HL-60/S4 treated with phorbol 12-myristate 13-acetate at 8.2 ng/mL for 4 days and 3 days (cell line): ENCODE measurements around the gene STK40.

Experiments
- in situ Hi-C: fragments of 300-500 bp; cut with MboI; formaldehyde crosslinking; loops from 2 replicates; pipeline ENCODE4 v1.15.0; 2022; ENCODE audit warnings: low sequenced_read_pairs

Gene STK40

GRCh38 chr1:36380782-36381181 is 4.9 kb downstream of the STK40 start:
- in situ Hi-C loops: no loop called here

DNA sequence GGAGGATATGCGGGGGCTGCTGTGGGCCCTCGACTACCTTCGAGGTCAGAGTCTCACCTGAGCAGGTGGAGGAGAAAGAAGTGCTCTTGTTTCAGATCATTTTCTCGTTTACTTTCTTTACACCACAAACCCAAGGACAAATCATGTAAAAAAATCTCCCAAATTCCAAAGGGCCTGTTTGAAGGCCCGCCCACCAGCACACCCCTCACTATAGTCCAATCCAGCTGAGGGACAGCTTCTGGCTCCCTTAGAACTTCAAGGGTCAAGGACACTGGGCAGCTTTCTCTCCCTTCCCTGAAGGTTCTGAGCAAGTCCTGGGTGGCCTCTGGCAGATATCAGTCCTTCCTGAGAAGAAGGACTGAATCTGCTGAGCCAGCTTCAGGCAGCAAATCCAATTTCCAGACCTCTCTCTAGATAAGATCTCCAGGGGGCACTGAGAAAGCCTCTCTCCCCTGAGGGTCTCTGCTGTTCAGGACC is 5.5 kb downstream of the STK40 start:
- in situ Hi-C loops: no loop called here

DNA sequence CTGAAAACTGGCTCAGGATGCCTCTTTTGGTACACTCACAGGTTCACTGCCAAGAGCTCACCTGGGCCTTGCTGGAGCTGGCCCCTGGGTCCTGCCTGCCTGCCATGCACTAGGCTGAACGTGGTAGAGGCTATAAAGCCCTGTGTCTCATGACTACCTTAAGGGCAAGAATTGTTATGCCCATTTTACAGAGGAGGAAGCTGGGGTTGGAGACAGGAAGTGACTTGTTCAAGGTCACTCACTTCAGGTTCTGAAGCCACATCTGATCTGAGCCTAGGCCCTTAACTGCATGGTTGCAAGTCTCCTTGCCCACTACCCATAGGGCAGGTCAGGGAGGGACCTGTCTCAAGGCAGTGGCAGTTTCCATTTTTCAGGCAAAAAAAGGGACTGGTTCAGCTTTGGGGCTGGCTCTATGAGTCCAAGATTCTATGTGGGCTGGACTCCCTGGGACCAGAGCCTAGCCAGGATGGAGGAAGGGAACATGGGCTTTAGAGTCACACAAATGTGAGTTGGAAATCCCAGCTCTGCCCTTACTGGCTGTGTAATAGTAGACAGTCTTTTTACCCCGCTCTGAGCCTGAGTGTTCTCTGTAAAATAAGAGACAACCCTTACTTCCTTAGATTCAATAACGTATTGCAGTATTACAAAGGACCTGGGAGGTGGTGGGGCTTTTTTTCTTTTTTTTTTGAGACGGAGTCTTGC is 7.8 kb downstream of the STK40 start:
- in situ Hi-C loops: no loop called here

- in situ Hi-C loops: no loop called here
Observed at GRCh38 chr1:36372617-36373016, 13.1 kb downstream of the STK40 start.

DNA sequence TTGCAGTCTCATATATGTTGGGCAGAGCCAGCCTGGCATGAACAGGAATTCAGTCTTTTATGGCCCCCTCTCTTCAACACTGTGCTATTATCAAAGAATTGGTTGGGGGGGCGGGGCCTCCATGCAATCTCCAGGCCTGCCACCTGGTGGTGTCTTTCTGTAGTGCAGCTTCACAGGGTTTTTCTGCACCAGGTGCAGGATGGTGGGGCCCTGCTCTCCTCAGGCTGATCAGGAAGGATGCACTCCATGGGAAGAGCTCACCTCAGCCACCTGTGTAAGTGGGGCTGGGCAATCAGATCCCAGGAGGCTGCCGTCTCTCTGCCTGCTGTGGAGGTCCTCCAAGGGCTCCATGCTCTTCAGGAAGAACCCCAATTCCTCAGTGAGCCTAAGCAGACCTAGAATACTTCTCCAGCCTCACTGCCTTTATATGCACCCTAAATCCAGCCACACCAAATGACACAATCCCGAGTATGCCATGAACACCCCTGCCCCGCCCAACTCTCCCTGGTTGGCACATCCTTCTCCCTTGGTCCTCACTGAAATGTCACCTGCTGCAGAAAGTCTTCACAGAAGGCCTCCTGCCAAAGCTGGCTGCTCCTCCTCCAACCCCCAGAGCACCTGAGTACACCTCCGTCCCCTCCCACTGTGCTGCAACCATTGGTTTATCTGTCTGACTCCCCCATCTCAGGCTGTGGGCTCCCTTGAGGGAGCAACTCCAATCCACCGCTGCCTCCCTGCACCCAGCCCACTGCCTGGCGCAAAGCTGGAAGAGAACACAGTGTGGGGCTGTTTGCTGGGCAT is 16.5 kb downstream of the STK40 start:
- in situ Hi-C loops: no loop called here

GRCh38 chr1:36367798-36368197 is 17.9 kb downstream of the STK40 start:
- in situ Hi-C loops: no loop called here

DNA sequence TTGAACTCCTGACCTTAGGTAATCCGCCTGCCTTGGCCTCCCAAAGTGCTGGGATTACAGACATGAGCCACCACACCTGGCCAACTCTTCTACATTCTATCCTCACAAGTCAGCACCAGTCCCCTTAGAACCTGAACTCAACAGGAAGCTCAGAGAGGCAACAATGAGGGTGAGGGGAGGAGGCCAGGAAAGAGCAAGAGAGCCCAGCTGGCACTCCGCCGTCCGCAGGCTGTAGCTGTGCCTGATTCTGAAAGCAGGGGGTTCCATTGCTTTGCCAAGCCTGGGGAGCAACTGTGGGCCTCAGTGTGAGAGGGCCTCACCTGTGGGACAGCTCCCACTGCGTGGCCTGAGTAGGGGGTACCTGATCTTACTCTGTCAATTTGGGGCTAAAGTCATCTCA is 18.7 kb downstream of the STK40 start:
- in situ Hi-C loops: no loop called here

DNA sequence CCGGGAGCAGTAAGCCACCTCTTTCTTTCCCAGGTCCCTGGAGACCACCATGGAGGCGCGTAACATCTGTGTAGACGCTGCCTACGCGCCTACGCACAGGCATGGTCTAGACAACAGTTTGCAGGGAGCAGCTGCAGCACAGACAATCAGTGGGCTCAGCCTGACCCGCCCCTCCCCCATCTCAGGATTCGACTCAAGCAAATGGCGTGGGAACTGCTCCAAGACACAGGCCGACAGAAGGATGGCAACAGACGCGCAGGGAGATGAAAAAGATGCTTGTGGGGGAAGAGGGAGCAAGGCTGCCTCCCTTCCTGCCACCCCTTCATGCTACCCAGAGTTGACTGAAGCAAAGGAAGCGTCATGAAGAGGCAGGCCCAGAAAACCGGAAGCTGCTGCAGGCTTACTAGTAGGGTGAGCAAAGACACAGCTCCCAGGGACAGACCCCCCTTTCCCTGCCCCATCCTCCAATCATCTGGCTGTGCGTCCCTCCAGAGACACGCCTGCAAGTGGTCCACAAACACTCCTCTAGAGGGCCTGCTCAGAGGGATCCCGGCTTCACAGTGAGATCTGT is 19.5 kb downstream of the STK40 start:
- in situ Hi-C loops: no loop called here

- in situ Hi-C loops: no loop called here
Observed at GRCh38 chr1:36365381-36365780, 20.3 kb downstream of the STK40 start.

DNA sequence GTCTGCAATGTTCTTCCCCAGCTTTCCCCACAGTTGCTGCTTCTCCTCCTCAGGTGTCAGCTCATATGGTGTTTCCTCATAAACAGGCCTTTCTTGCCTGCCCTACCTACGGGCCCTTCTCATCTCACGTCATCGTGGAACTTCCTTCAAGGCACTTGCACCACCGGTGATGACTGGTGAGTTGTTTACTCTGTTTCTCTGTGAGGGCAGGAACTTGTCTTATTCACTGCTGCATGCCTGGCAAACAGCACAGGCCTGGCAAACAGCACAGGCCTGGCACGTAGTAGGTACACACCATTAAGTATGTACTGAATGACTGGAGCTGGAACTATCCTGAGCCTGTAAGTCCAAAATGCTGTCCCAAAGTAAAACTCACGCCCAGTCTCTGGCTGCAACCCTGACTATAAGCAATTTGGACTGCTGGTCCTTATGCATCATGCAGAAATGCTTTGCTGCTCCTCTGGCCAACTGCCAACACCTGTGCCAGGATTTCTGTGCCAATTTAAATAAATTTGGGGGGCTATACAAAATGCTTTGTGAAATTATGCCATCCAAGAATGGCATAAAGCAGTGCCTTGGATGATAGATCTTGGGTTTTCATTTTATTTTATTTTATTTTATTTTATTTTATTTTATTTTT is 25.7 kb downstream of the STK40 start:
- in situ Hi-C loops: no loop called here

GRCh38 chr1:36359383-36359782 is 26.3 kb downstream of the STK40 start:
- in situ Hi-C loops: no loop called here

GRCh38 chr1:36358514-36359084 is 27.1 kb downstream of the STK40 start:
- in situ Hi-C loops: no loop called here

DNA sequence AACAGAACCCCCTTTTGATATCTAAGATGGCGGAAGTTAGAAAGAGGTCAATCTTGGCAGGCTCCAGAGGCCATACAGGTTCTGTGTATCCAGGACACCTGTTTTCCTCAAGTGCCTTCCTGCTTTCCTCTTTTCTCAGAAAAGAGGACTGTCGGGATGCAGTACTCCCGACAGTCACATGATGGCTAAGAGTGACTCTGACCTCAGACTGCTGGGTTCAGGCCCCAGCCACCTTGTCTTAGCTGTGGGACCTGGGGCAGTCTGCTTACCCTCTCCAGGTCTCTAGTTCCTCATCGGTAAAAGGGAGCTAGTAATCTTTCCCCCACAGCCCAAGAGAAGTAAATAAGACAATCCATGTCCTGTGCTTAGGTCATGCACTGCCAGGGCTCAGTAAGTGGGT is 29.9 kb downstream of the STK40 start:
- in situ Hi-C loops: no loop called here

- in situ Hi-C loops: no loop called here
Observed at GRCh38 chr1:36354486-36354885, 31.2 kb downstream of the STK40 start.

- in situ Hi-C loops: no loop called here
Observed at GRCh38 chr1:36352910-36353878, 32.5 kb downstream of the STK40 start.

GRCh38 chr1:36352125-36352909 is 33.4 kb downstream of the STK40 start:
- in situ Hi-C loops: no loop called here

DNA sequence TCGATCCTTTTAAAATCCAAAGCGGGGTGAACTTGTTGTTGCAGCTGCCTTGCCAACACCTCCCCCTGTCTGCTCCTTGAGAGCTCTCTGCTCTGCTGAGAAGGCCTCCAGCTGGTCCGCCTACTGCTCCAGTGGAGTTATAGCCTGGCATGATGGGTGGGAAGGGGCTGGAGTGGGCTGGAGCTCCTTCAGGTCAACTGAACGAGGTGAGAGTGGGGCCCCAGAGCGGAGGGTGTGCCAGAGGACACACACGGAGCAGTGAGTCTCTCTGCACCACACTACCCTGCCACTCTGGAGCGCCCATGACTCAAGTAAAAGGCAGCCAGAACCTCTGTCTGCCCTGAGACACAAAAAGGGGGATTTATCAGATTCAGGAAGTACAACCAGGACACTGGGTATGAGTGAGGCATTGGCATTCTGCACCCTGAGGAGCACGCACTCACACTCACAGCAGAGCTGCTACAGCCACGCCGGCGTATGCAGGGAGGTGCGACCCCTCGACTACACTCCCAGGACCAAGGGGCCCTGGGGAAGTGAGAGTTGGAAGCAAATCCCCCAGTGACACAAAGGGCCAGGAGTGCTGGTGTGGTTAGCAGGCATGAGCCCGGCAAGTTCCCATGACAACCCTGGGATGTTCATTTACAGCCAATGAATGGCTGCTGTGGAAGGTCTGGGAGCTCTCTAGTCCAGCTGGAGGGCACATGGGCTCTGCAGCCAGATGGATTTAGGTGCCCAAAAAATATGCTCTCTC is 34.3 kb downstream of the STK40 start:
- in situ Hi-C loops: no loop called here

GRCh38 chr1:36350659-36351226 is 35.0 kb downstream of the STK40 start:
- in situ Hi-C loops: no loop called here
